ENCODE results near the gene MICALL1.

The MICALL1 gene, protein sequence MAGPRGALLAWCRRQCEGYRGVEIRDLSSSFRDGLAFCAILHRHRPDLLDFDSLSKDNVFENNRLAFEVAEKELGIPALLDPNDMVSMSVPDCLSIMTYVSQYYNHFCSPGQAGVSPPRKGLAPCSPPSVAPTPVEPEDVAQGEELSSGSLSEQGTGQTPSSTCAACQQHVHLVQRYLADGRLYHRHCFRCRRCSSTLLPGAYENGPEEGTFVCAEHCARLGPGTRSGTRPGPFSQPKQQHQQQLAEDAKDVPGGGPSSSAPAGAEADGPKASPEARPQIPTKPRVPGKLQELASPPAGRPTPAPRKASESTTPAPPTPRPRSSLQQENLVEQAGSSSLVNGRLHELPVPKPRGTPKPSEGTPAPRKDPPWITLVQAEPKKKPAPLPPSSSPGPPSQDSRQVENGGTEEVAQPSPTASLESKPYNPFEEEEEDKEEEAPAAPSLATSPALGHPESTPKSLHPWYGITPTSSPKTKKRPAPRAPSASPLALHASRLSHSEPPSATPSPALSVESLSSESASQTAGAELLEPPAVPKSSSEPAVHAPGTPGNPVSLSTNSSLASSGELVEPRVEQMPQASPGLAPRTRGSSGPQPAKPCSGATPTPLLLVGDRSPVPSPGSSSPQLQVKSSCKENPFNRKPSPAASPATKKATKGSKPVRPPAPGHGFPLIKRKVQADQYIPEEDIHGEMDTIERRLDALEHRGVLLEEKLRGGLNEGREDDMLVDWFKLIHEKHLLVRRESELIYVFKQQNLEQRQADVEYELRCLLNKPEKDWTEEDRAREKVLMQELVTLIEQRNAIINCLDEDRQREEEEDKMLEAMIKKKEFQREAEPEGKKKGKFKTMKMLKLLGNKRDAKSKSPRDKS

GRCh38 chr22:37905534-37906363 is at the start of gene MICALL1:
Gene MICALL1, plus strand, starts transcription at chr22:37906297. Its CDS starts 126 bp downstream, at chr22:37906423.
- DNase-seq, result peak; percentile 15

DNA sequence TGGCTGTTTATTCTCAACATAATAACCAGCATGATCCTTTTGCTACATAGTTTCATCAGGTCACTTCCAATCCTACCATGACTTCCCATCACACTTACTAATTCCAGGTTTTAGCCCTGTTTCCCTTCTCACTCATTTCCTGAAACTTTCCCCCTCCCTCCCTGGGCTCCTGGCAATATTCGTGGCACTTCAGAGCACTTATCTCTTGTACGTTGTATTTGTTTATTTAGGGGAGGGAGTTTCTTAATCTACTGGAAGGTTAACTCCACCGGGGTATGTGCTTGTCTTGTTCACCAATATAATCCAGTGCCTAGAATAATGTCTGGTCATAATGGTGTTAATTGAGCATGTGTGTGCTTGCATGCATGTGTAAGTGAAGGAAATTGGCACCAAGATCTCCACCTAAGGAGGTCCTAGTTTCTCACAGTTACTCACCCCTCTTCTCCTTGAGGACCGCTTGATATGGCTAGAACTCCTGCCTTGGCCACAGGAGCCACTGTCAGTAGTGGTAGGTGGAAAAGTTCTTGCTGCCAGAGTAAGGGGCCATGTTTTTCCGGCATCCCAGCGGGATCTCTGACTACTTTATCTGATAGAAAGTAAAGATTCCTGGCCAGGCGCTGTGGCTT is 45.2 kb upstream of the MICALL1 start:
- no peak for DNase-seq

GRCh38 chr22:37862570-37863325 is 43.3 kb upstream of the MICALL1 start:
- no peak for DNase-seq

DNA sequence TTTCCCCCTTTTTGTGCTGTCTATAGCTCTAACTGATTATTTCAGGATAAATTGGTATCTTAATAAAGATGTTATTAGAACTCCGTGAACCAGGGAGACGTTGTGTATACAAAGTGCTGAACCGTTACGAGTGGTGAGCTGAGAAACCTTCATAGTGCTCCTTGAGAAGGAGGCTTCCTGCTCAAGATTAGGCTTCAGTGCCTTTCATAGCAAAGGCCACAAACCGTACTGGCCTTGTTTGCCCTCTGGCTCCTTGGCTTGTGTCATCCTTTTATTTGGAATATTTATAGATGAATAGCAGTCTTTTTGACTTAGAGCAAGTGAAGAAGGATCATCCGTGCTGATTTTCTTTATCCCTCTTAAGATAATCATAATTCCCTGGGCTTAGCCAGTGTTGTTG is 40.6 kb upstream of the MICALL1 start:
- DNase-seq, result no peak

- no peak for DNase-seq
Measured at GRCh38 chr22:37870273-37870672, 35.8 kb upstream of the MICALL1 start.

DNA sequence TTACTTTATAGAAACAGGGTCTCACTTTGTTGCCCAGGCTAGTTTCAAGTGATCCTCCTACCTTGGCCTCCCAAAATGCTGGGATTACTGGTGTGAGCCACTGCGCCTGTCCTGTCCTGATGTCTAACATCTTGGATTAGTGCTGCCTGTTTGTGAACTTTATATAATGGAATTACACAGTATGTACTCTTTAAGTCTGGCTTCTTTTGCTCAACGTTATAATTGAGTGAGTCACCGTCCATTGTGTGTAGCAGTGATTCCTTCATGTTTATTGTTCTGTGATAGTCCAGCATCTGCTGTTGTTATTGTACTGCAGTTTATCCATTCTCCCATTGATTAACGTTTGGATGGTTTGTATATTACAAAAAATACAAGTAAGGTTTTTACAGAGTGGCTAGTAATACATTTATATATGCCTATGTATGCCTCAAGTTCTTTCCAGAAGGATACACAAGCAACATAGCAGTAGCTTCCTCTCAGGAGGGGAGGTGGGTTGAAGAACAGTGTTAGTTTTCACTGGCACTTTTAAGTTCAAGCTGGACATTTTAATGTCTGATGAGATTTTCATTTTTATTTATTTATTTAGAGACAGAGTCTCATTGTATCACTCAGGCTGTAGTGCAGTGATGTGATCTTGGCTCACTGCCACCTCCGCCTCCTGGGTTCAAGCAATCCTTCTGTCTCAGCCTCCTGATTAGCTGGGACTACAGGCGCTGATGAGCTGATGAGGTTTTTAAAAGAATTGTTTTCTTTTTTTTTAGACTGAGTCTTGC is 25.2 kb upstream of the MICALL1 start:
- DNase-seq, result no peak

GRCh38 chr22:37884420-37884819 is 21.7 kb upstream of the MICALL1 start:
- no peak for DNase-seq

- DNase-seq, result no peak
Measured at GRCh38 chr22:37887584-37888378, 18.3 kb upstream of the MICALL1 start.

- no peak for DNase-seq
Measured at GRCh38 chr22:37891926-37892325, 14.2 kb upstream of the MICALL1 start.

- DNase-seq, result no peak
Measured at GRCh38 chr22:37892566-37893335, 13.3 kb upstream of the MICALL1 start.

- DNase-seq, result no peak
Measured at GRCh38 chr22:37893583-37893983, 12.5 kb upstream of the MICALL1 start.

DNA sequence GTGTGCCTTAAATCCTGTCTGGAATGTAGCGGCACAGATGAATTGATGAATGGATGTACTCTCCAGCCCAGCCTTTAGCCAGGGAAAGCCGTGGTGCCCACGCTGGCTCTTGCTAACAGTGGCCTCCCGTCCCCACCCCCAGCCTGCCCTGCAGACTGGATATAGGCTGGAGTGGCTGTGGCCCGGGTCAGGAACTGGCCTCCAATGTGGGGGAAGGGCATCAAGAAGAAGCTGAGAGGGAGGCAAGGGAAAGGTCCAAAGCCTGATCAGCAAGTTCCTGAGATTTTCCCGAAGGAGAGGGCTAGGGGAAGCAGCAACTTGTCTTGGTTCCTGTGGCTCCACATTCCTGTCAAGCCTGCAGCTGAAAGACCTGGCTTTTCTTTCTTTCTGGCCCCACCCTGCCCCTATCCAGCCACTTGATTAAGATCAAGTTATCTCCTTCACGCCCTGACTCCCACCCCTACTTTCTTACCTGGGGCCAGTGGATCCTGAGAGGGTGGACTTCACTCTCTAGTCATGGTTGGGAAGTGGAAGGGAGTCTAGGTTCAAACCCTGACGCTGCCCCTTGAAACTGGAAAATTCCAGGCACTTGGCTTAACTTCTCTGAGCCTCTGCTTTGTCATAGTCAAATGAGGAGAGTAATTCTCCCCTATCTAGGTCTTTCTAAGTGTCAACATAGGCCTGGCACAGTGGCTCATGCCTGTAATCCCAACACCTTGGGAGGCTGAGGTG is 11.0 kb upstream of the MICALL1 start:
- DNase-seq, result no peak

GRCh38 chr22:37896181-37896592 is 9.9 kb upstream of the MICALL1 start:
- DNase-seq, result no peak

DNA sequence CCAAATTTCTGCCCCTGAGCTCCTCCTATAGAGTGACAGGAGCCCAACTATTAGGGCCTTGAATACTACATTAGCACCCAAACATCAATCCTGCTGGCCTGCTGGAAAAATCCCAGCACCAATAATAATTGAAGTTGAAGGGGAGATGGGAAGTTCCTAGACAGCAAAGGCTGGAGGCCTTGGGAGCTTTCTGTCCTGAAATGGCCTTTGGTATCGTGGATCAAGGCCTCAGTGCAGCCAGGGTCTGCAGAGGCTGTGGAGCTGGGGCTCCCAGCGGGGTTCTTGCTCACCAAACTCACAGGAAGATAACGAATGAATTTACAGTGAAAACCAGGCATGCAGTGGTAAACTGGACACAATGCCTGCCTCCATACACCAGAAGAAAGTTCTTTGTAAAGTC is 9.2 kb upstream of the MICALL1 start:
- no peak for DNase-seq

DNA sequence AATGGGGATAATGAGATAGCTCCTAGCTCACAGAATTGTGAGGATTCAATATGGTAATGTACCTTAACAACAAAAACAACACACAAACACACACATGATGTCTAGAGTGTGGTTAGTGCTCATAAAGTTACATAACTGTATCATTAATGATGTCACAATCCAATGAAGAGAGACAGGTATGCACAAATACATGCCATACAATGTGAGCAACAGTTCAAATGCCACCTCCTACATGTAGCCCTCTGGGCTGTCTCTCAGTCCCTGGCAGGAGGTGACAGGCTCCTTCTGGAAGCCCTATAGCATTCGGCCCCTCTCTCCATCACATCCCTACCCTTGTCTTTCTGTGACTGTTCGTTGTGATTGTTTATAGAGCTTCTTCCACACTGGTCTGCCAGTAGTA is 8.3 kb upstream of the MICALL1 start:
- no peak for DNase-seq

GRCh38 chr22:37898441-37899181 is 7.5 kb upstream of the MICALL1 start:
- no peak for DNase-seq

DNA sequence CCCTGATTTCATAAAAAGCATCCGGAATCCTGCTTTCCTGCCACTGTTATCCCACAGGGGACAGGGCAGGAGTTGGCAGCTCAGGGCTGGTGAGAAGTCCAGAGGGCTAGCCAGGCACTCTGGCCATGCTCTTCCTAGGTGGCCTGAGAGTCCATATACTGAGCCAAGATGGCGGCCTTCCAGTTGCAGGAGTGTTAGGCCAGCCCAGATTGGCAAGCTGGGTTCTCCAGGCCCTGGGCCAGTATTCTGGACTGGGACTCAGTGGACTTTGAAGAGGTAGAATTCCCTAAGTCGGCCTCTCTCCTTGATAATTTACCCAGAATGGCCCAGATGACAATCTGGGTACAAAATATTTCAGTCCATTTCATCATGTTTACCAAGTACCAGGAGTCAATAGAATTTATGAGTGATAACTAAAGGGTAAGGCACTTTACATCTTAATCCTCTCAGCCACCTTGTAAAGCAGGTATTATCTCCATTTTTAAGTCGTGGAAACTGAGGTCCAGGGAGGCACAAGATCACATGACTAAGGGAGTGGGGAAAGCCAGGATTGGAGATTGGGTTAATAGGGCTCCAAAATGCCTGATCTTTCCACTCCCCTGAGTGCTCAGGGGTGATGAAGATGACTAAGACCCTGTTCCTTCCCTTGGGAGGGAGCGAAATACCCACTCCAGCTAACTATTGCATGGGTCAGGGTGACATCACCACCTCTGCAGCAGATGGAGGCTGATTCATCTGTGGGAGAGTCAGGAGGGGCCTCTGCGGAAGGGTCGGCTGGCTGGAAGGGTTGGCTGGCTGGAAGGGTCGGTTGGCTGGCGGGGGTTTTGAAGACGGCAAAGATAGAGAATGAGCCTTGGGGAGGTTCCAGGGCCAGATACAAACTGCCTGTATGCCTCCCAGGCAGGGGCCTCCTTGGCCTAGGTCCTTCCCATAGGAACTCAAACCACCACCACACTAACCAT is 1.2 kb upstream of the MICALL1 start:
- no peak for DNase-seq
